Uterus (tissue), 2 donors: ENCODE data around the gene KLF15.

Source experiments
- POLR2A ChIP-seq, 2 donors: fragments of 450-650 bp; IDR thresholded peaks; one replicate each; pipeline ENCODE4 v1.6.1; 2016; ENCODE audit warnings: antibody characterized with exemption in 2 of 2, mild to moderate bottlenecking in 1 of 2, moderate library complexity in 1 of 2
- TF ChIP-seq, protein P1 (sequence below), 4 experiments: fragments of 200-600 bp in 2 of 4; fragments of 450-650 bp in 2 of 4; sonication (generic) in 2 of 4; IDR thresholded peaks; one replicate each; pipeline ENCODE4 v1.5.1; 2016 to 2019; ENCODE audit warnings: antibody characterized with exemption in 4 of 4, mild to moderate bottlenecking in 2 of 4, moderate library complexity in 1 of 4

DNA sequence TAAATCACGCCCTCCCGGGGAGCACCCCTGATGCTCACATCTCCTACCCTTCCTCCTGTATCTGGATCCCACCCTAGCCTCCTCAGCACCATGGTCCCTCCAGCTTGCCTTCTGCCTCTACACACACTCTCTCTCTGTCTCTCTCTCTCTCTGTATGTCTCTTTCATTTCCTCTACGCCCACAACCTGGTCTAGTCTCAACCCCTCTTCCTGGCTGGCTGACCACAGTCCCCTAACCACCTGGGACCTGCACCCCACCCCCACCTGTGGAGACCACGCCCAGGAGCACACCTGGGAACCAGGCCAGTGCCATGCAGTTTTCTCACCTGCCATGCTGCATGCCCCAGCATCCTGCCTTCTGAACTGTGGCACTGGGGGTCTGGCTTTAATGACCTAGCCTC, 33.5 kb upstream of the KLF15 start:
- TF ChIP-seq, protein P1, sequence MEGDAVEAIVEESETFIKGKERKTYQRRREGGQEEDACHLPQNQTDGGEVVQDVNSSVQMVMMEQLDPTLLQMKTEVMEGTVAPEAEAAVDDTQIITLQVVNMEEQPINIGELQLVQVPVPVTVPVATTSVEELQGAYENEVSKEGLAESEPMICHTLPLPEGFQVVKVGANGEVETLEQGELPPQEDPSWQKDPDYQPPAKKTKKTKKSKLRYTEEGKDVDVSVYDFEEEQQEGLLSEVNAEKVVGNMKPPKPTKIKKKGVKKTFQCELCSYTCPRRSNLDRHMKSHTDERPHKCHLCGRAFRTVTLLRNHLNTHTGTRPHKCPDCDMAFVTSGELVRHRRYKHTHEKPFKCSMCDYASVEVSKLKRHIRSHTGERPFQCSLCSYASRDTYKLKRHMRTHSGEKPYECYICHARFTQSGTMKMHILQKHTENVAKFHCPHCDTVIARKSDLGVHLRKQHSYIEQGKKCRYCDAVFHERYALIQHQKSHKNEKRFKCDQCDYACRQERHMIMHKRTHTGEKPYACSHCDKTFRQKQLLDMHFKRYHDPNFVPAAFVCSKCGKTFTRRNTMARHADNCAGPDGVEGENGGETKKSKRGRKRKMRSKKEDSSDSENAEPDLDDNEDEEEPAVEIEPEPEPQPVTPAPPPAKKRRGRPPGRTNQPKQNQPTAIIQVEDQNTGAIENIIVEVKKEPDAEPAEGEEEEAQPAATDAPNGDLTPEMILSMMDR (IDR thresholded peaks at IDR 0.05): no peak
- TF ChIP-seq POLR2A (IDR thresholded peaks at IDR 0.05): no peak
